ENCODE measurements around the gene LPCAT1. TPM values are rescaled to one million over a fixed set of nuclear protein-coding genes. Genes with fewer than 3 reads are reported as not detected.

LPCAT1 gene
- total RNA-seq, 1 experiment from 2014 or later: 75.0 TPM

- Histone ChIP-seq H3K4me2 (ENCODE audit: low read length) (no peak overlapping the region), H3K9ac (ENCODE audit: low read length) (no peak overlapping the region), H3K9me3 (ENCODE audit: control insufficient read depth in 1 of 2, insufficient read depth in 1 of 2, low read depth in 1 of 2, low read length in 2 of 2) (no peaks in the 10 kb centered on the region), H2AFZ (ENCODE audit: low read depth, low read length, poor library complexity, severe bottlenecking) (no peak overlapping the region), H4K20me1 (ENCODE audit: insufficient read depth) (no peaks in the 10 kb centered on the region), H3K27me3 (ENCODE audit: insufficient read depth, low read length) (no peaks in the 10 kb centered on the region), H3K27ac (ENCODE audit: low read depth, low read length) (no peak overlapping the region), H3K9me2 (ENCODE audit: insufficient read depth) (no peaks in the 10 kb centered on the region), H3K4me3 (replicated peaks in 1 of 2; ENCODE audit: low read depth in 1 of 2, low read length in 2 of 2) (no peak overlapping the region), H3K36me3 (ENCODE audit: control insufficient read depth in 1 of 2, insufficient read depth in 2 of 2, low read length in 2 of 2) (peaks cover 3 to 17% of the 10 kb centered on the region in 2 experiments; a peak in 3 of 4 replicates), H3K79me2 (ENCODE audit: insufficient read depth, low read length) (peaks cover 96% of the 10 kb centered on the region), H3K4me1 (ENCODE audit: control insufficient read depth in 1 of 2, insufficient read depth in 2 of 2, low read length in 2 of 2) (peaks cover 0 to 19% of the 10 kb centered on the region in 2 experiments; a peak in 2 of 4 replicates)
- DNase-seq (ENCODE audit: low read depth, low spot score): no peak
- ATAC-seq: no peak
- RAD21 ChIA-PET (ENCODE audit: low non-redundant PET in 1 of 2, low total read pairs in 2 of 2, uncharacterized antibody in 2 of 2, unreplicated experiment in 2 of 2): no interaction called here
- intact Hi-C loops (cut with micrococcal nuclease): loop anchor here (5.0 kb wide), 1 partner anchor 82 kb away; no protein-coding TSS in a partner anchor
- POLR2A ChIA-PET: no interaction called here
- CTCF ChIA-PET: no interaction called here
- BruUV-seq (replicated peaks): no TSS peak
- no peak for TF ChIP-seq EGR1 (IDR thresholded peaks at IDR 0.05; ENCODE audit: low read depth)
- no peak for TF ChIP-seq SP1 (IDR thresholded peaks at IDR 0.05; ENCODE audit: low read depth)
- no peak for TF ChIP-seq ATF3 (IDR thresholded peaks at IDR 0.05)
- TF ChIP-seq ZFX (IDR thresholded peaks at IDR 0.05): no peak
- TF ChIP-seq POLR2AphosphoS5 (IDR thresholded peaks at IDR 0.05; ENCODE audit: low read depth, low read length): no peak
- TF ChIP-seq ZBTB33 (IDR thresholded peaks at IDR 0.05; ENCODE audit: extremely low read depth, insufficient replicate concordance, low read length): no peak
- no peak for TF ChIP-seq CBX3 (IDR thresholded peaks at IDR 0.05; ENCODE audit: low read depth)
- no peak for TF ChIP-seq FOSL1 (IDR thresholded peaks at IDR 0.05; ENCODE audit: low read depth)
- TF ChIP-seq ZNF274 (IDR thresholded peaks at IDR 0.05; ENCODE audit: low read depth, low read length): no peak
- TF ChIP-seq MAX (IDR thresholded peaks at IDR 0.05): no peak
- no peak for TF ChIP-seq POLR2A (IDR thresholded peaks at IDR 0.05; ENCODE audit: borderline replicate concordance, extremely low read depth, insufficient read depth, insufficient read length)
- TF ChIP-seq YY1 (IDR thresholded peaks at IDR 0.05; ENCODE audit: extremely low read depth, insufficient replicate concordance, low read depth, low read length): no peak
- no peak for TF ChIP-seq ELF1 (IDR thresholded peaks at IDR 0.05; ENCODE audit: borderline replicate concordance, low read depth)
These were observed 13.6 kb downstream of the LPCAT1 start for GRCh38 chr5:1510151-1510561.

Measured in HCT116 (cell line).